Measurements from ENCODE around the gene MYO7A.
"Not testable (repeated sequence)": the region's sequence is repeated elsewhere in the genome, so short reads cannot be mapped to it uniquely, and the experiment has no call there.

Gene MYO7A

GRCh38 chr11:77095551-77096490 is 32.2 kb upstream of the MYO7A start:
- Histone ChIP-seq H3K4me3 (no peak overlapping the region), H3K9me3 (no peaks in the 10 kb centered on the region), H3K36me3 (no peaks in the 10 kb centered on the region), H3K27ac (no peak overlapping the region), H3K4me1 (no peaks in the 10 kb centered on the region), H3K27me3 (no peaks in the 10 kb centered on the region)
- intact Hi-C loops (cut with DNase I; ENCODE audit: low total_unique reads) = no loop called here
- peak in 1 of 2 donors; percentile 58 for DNase-seq
- TF ChIP-seq, protein P1, sequence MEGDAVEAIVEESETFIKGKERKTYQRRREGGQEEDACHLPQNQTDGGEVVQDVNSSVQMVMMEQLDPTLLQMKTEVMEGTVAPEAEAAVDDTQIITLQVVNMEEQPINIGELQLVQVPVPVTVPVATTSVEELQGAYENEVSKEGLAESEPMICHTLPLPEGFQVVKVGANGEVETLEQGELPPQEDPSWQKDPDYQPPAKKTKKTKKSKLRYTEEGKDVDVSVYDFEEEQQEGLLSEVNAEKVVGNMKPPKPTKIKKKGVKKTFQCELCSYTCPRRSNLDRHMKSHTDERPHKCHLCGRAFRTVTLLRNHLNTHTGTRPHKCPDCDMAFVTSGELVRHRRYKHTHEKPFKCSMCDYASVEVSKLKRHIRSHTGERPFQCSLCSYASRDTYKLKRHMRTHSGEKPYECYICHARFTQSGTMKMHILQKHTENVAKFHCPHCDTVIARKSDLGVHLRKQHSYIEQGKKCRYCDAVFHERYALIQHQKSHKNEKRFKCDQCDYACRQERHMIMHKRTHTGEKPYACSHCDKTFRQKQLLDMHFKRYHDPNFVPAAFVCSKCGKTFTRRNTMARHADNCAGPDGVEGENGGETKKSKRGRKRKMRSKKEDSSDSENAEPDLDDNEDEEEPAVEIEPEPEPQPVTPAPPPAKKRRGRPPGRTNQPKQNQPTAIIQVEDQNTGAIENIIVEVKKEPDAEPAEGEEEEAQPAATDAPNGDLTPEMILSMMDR (IDR thresholded peaks at IDR 0.05) = no peak

DNA sequence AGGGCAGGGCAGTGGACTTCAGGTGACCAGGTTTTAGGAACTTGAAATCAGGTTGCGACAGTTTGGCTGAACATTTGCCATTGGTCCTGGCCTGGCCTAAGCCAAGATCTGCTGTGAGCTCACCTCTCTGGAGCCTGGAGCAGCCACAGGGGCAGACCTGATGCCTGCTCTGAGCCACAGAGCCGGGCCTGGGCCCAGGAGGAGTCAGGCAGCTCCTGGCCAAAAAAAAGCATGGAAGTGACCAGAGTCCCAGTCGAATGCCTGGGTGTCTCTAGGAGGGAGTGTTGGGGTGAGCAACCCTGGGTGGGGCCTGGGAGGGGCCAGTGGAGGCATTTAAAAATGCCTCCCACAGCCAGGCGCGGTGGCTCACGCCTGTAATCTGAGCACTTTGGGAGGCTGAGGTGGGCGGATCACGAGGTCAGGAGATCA is 31.4 kb upstream of the MYO7A start:
- no peaks in the 10 kb centered on the region for H3K9me3 ChIP-seq
- TF ChIP-seq, protein P1 (IDR thresholded peaks at IDR 0.05) = no peak
- peak in 1 of 2 donors; percentile 59 for DNase-seq
- intact Hi-C loops (cut with DNase I; ENCODE audit: low total_unique reads) = no loop called here
- H3K36me3 ChIP-seq = no peaks in the 10 kb centered on the region
- H3K27ac ChIP-seq = no peak overlapping the region
- H3K4me3 ChIP-seq = no peak overlapping the region
- no peaks in the 10 kb centered on the region for H3K27me3 ChIP-seq
- H3K4me1 ChIP-seq = no peaks in the 10 kb centered on the region

DNA sequence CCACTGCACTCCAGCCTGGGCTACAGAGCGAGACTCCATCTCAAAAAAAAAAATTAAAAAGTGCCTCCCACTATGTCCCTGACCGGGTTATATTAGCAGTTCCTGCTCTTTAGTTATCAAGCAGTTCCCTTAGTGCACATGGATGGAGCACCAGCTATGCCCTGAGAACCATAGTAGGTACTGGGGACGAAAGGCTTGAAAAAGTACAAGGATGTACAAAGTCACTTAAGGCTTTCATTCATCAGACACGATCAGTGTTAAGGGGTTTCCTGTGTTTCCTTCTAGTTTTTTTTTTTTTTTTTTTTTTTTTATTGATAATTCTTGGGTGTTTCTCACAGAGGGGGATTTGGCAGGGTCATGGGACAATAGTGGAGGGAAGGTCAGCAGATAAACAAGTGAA is 30.9 kb upstream of the MYO7A start:
- H3K27me3 ChIP-seq; intact Hi-C loops (cut with DNase I; ENCODE audit: low total_unique reads); H3K9me3 ChIP-seq; DNase-seq; H3K36me3 ChIP-seq; H3K4me3 ChIP-seq; H3K27ac ChIP-seq; H3K4me1 ChIP-seq: not testable (repeated sequence)

DNA sequence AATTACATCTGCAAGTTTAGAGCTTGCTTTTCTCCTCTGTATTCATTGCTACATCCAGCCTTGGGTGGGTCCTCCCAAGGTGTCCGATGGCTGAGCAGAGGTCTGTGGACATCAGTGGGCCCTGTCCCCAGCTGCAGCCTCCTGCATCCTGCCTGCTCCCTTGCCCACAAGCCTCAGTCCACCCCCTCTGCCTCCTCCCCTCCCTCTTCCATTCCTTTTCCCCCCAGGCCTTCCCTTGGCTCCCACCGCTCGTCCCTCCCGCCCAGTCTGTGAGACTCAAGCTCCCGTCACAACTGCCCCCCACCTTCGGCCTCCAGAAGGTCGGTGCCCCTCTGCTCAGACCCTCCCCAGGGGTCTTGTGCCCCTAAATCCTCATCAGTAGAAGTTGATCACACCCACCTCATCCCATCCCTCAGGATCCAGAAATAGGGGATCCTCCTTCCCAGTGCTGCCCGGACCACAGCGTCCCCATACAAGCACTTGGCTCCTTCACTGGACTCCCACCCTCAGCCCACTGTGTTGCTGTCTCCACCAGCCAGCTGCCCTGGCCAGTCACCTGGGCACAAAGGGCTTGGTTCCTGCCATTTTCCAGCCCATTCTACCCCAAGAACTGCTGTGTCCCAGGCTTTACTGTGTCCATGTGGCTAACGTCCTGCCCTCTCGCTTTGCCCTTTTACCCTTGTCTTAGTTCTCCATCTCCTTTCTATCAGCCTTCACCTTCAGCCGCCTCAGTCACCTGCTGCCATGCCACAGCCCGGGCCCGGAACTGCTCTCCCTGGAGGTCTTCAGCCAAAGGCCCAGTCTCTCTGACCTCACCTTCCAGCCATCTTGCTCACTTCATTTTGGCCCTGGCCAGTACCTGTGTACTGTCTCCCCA is 27.6 kb upstream of the MYO7A start:
- intact Hi-C loops (cut with DNase I; ENCODE audit: low total_unique reads) = no loop called here
- H3K27me3 ChIP-seq = no peaks in the 10 kb centered on the region
- peaks cover 0 to 8% (median 0%) of the 10 kb centered on the region in 3 donors for H3K36me3 ChIP-seq
- H3K4me3 ChIP-seq = no peak overlapping the region
- TF ChIP-seq, protein P1 (IDR thresholded peaks at IDR 0.05) = no peak
- peak in 1 of 2 donors; percentile 59 for DNase-seq
- no peak overlapping the region for H3K27ac ChIP-seq
- H3K9me3 ChIP-seq = no peaks in the 10 kb centered on the region
- H3K4me1 ChIP-seq = no peaks in the 10 kb centered on the region

GRCh38 chr11:77101043-77101537 is 27.0 kb upstream of the MYO7A start:
- no peaks in the 10 kb centered on the region for H3K27me3 ChIP-seq
- no peaks in the 10 kb centered on the region for H3K9me3 ChIP-seq
- H3K36me3 ChIP-seq = peaks cover 0 to 8% (median 0%) of the 10 kb centered on the region in 3 donors
- H3K27ac ChIP-seq = no peak overlapping the region
- DNase-seq = no peak
- no peaks in the 10 kb centered on the region for H3K4me1 ChIP-seq
- intact Hi-C loops (cut with DNase I; ENCODE audit: low total_unique reads) = no loop called here
- TF ChIP-seq, protein P1 (IDR thresholded peaks at IDR 0.05) = no peak
- no peak overlapping the region for H3K4me3 ChIP-seq
